SK-N-SH treated with all-trans-retinoic acid at 6 μM for 48 hours (cell line): ENCODE data around the gene MLLT1.

Experiments
- ATAC-seq: fragments of 200-7000 bp; cut with Tn5 transposase; 3 replicates; pipeline ENCODE4 v1.9.1; 2020; ENCODE audit warnings: mild to moderate bottlenecking, moderate library complexity
- ARNTL ChIP-seq: fragments of 450-650 bp; formaldehyde crosslinking; IDR thresholded peaks from 2 replicates; pipeline ENCODE4 v1.5.0; 2020; ENCODE audit warnings: low read depth, mild to moderate bottlenecking, moderate library complexity, borderline replicate concordance
- BACH2 ChIP-seq: fragments of 250-450 bp; sonication (Bioruptor Pico); IDR thresholded peaks from 2 replicates; pipeline ENCODE4 v1.9.0; 2021; ENCODE audit warnings: mild to moderate bottlenecking, borderline replicate concordance
- CREB5 ChIP-seq: fragments of 250-450 bp; sonication (Bioruptor Pico); IDR thresholded peaks from 2 replicates; pipeline ENCODE4 v1.5.1; 2020; ENCODE audit warnings: low read depth, mild to moderate bottlenecking, moderate library complexity
- CSDC2 ChIP-seq: fragments of 250-450 bp; sonication (Bioruptor Pico); IDR thresholded peaks from 2 replicates; pipeline ENCODE4 v1.5.0; 2020; ENCODE audit warnings: mild to moderate bottlenecking, moderate library complexity
- CSRNP3 ChIP-seq: fragments of 250-450 bp; sonication (Bioruptor Pico); IDR thresholded peaks from 2 replicates; pipeline ENCODE4 v1.5.1; 2021; ENCODE audit warnings: mild to moderate bottlenecking, moderate library complexity
- ESRRG ChIP-seq: fragments of 250-450 bp; sonication (Bioruptor Pico); IDR thresholded peaks from 2 replicates; pipeline ENCODE4 v1.6.1; 2021; ENCODE audit warnings: mild to moderate bottlenecking
- GLIS3 ChIP-seq: fragments of 250-450 bp; sonication (Bioruptor Pico); IDR thresholded peaks from 2 replicates; pipeline ENCODE4 v1.5.0; 2020; ENCODE audit warnings: mild to moderate bottlenecking, moderate library complexity
- ISL1 ChIP-seq: fragments of 250-450 bp; sonication (Bioruptor Pico); IDR thresholded peaks from 2 replicates; pipeline ENCODE4 v2.1.2; 2022; ENCODE audit warnings: mild to moderate bottlenecking, moderate library complexity
- OSR1 ChIP-seq: fragments of 250-450 bp; sonication (Bioruptor Pico); IDR thresholded peaks from 2 replicates; pipeline ENCODE4 v1.8.0; 2022; ENCODE audit warnings: moderate library complexity, mild to moderate bottlenecking, inconsistent platforms
- PATZ1 ChIP-seq: fragments of 250-450 bp; sonication (Bioruptor Pico); IDR thresholded peaks from 2 replicates; pipeline ENCODE4 v1.8.0; 2020; ENCODE audit warnings: mild to moderate bottlenecking, moderate library complexity, borderline replicate concordance
- POU6F1 ChIP-seq: fragments of 250-450 bp; sonication (Bioruptor Pico); IDR thresholded peaks from 2 replicates; pipeline ENCODE4 v1.8.0; 2021; ENCODE audit warnings: low read depth, mild to moderate bottlenecking, moderate library complexity, borderline replicate concordance
- PPARA ChIP-seq: fragments of 250-450 bp; sonication (Bioruptor Pico); IDR thresholded peaks from 2 replicates; pipeline ENCODE4 v1.5.0; 2020; ENCODE audit warnings: mild to moderate bottlenecking, borderline replicate concordance
- RARB ChIP-seq: fragments of 250-450 bp; sonication (Bioruptor Pico); IDR thresholded peaks from 2 replicates; pipeline ENCODE4 v1.8.0; 2021; ENCODE audit warnings: mild to moderate bottlenecking, moderate library complexity
- SNAI2 ChIP-seq: fragments of 250-450 bp; sonication (Bioruptor Pico); IDR thresholded peaks from 2 replicates; pipeline ENCODE4 v1.5.0; 2020; ENCODE audit warnings: mild to moderate bottlenecking, moderate library complexity
- TCF4 ChIP-seq: fragments of 250-450 bp; sonication (Bioruptor Pico); IDR thresholded peaks from 2 replicates; pipeline ENCODE4 v1.8.0; 2021; ENCODE audit warnings: mild to moderate bottlenecking, moderate library complexity, borderline replicate concordance
- TOX ChIP-seq: fragments of 250-450 bp; sonication (Bioruptor Pico); IDR thresholded peaks from 2 replicates; pipeline ENCODE4 v1.8.0; 2021; ENCODE audit warnings: mild to moderate bottlenecking, moderate library complexity, borderline replicate concordance
- TSHZ2 ChIP-seq: fragments of 250-450 bp; sonication (Bioruptor Pico); IDR thresholded peaks from 2 replicates; pipeline ENCODE4 v1.5.0; 2020; ENCODE audit warnings: mild to moderate bottlenecking, moderate library complexity
- ZC3H10 ChIP-seq: fragments of 250-450 bp; sonication (Bioruptor Pico); IDR thresholded peaks from 2 replicates; pipeline ENCODE4 v1.5.1; 2021; ENCODE audit warnings: mild to moderate bottlenecking, moderate library complexity
- ZFP3 ChIP-seq: fragments of 250-450 bp; sonication (Bioruptor Pico); IDR thresholded peaks from 2 replicates; pipeline ENCODE4 v1.5.0; 2020; ENCODE audit warnings: mild to moderate bottlenecking, moderate library complexity
- ZFP30 ChIP-seq: fragments of 450-650 bp; formaldehyde crosslinking; IDR thresholded peaks from 2 replicates; pipeline ENCODE4 v1.5.0; 2022; ENCODE audit warnings: mild to moderate bottlenecking, moderate library complexity
- ZNF565 ChIP-seq: fragments of 450-650 bp; formaldehyde crosslinking; conservative IDR thresholded peaks from 2 replicates; pipeline ENCODE4 v1.5.0; 2020; ENCODE audit warnings: low read depth, mild to moderate bottlenecking, moderate library complexity
- ZNF70 ChIP-seq: fragments of 450-650 bp; formaldehyde crosslinking; IDR thresholded peaks from 2 replicates; pipeline ENCODE4 v1.5.0; 2020; ENCODE audit warnings: mild to moderate bottlenecking, moderate library complexity
- ZNF8 ChIP-seq: fragments of 450-650 bp; formaldehyde crosslinking; IDR thresholded peaks from 2 replicates; pipeline ENCODE4 v1.5.0; 2020; ENCODE audit warnings: mild to moderate bottlenecking, moderate library complexity

MLLT1 gene

GRCh38 chr19:6270076-6270745, 9.6 kb downstream of the MLLT1 start:
- TF ChIP-seq SNAI2 (CRISPR knock-in tag) (no peak), BACH2 (CRISPR knock-in tag) (no peak)
- no peak for ATAC-seq

- no peak for ATAC-seq
- TF ChIP-seq CSDC2 = no peak
- TF ChIP-seq TOX = no peak
- TF ChIP-seq SNAI2 (CRISPR knock-in tag) = no peak
- TF ChIP-seq RARB (CRISPR knock-in tag) = no peak
- no peak for TF ChIP-seq CSRNP3
- no peak for TF ChIP-seq ISL1 (CRISPR knock-in tag)
- TF ChIP-seq GLIS3 (CRISPR knock-in tag) = no peak
- no peak for TF ChIP-seq TCF4
- TF ChIP-seq ZFP3 = no peak
- TF ChIP-seq ZNF565 = no peak
- TF ChIP-seq TSHZ2 (CRISPR knock-in tag) = no peak
- no peak for TF ChIP-seq ARNTL (CRISPR knock-in tag)
- TF ChIP-seq PATZ1 (CRISPR knock-in tag) = no peak
- TF ChIP-seq BACH2 (CRISPR knock-in tag) = no peak
- TF ChIP-seq ZC3H10 (CRISPR knock-in tag) = no peak
- TF ChIP-seq ESRRG (CRISPR knock-in tag) = no peak
- no peak for TF ChIP-seq ZNF70 (CRISPR knock-in tag)
- no peak for TF ChIP-seq CREB5
- no peak for TF ChIP-seq PPARA
- no peak for TF ChIP-seq OSR1
- TF ChIP-seq, all 23 proteins: peak for 0
These were observed 10.5 kb downstream of the MLLT1 start for GRCh38 chr19:6269101-6269886.

GRCh38 chr19:6268382-6268771, 11.4 kb downstream of the MLLT1 start:
- ATAC-seq = no peak
- TF ChIP-seq ISL1 (CRISPR knock-in tag) (no peak), ZNF70 (CRISPR knock-in tag) (no peak), TOX (no peak), ZC3H10 (CRISPR knock-in tag) (no peak), CSDC2 (no peak), ZNF8 (CRISPR knock-in tag) (no peak), PATZ1 (CRISPR knock-in tag) (no peak), POU6F1 (CRISPR knock-in tag) (no peak), ZFP30 (CRISPR knock-in tag) (no peak), ESRRG (CRISPR knock-in tag) (no peak), OSR1 (no peak), PPARA (no peak), GLIS3 (CRISPR knock-in tag) (no peak), CREB5 (no peak), SNAI2 (CRISPR knock-in tag) (no peak)
